ENCODE results near the gene NAGA. TPM values are rescaled to one million over a fixed set of nuclear protein-coding genes. Genes with fewer than 3 reads are reported as not detected.

The NAGA gene
- total and polyA plus RNA-seq, 9 of the 15 experiments (the other 6 are each of a cell fraction or from before 2014, with no cell fraction given) = 6.5 to 20.6 (median 17.4) TPM

DNA sequence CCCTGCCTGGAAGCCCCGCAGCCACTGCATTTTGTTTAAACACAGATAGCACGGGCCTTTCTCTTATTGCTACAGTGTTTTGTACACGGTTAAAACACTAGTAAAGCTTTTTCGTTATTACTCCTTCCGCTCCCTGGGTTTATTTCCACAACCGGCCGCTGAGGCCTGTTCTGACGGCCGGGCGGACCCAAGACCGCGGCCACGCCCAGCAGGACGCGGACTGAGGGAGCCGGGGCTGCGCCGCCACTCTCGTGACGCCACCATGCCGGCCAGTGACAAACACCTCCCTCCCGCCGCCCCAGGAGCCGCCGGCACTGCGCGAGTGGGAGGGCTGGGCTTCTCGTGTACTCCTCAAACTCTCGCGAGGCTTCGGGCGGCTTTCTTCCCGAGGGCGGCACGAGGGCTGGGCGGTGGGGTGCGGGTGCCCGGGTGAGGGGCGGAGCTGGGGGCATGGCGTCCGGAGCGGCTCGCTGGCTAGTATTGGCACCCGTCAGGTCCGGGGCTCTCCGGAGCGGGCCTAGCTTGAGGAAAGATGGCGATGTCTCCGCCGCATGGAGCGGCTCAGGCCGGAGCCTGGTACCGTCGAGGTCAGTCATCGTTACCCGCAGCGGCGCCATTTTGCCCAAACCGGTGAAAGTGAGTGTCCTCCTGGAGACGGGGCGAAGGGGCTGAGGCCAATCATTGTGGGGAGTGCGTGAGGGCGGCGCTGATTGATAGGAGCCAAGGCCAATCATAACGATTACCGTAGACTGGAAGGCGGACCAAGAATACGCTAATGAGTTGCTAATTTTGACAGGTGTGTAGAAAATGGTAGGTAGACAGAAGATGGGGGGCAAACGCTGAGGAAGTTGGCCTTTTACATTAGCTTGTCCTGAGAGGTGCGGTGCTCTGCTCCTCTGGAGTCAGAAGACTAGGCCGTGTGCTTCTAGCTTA lies 9.0 kb upstream of the NAGA start, which contains the start of gene SMDT1 (continued):
- TF ChIP-seq, protein P1, sequence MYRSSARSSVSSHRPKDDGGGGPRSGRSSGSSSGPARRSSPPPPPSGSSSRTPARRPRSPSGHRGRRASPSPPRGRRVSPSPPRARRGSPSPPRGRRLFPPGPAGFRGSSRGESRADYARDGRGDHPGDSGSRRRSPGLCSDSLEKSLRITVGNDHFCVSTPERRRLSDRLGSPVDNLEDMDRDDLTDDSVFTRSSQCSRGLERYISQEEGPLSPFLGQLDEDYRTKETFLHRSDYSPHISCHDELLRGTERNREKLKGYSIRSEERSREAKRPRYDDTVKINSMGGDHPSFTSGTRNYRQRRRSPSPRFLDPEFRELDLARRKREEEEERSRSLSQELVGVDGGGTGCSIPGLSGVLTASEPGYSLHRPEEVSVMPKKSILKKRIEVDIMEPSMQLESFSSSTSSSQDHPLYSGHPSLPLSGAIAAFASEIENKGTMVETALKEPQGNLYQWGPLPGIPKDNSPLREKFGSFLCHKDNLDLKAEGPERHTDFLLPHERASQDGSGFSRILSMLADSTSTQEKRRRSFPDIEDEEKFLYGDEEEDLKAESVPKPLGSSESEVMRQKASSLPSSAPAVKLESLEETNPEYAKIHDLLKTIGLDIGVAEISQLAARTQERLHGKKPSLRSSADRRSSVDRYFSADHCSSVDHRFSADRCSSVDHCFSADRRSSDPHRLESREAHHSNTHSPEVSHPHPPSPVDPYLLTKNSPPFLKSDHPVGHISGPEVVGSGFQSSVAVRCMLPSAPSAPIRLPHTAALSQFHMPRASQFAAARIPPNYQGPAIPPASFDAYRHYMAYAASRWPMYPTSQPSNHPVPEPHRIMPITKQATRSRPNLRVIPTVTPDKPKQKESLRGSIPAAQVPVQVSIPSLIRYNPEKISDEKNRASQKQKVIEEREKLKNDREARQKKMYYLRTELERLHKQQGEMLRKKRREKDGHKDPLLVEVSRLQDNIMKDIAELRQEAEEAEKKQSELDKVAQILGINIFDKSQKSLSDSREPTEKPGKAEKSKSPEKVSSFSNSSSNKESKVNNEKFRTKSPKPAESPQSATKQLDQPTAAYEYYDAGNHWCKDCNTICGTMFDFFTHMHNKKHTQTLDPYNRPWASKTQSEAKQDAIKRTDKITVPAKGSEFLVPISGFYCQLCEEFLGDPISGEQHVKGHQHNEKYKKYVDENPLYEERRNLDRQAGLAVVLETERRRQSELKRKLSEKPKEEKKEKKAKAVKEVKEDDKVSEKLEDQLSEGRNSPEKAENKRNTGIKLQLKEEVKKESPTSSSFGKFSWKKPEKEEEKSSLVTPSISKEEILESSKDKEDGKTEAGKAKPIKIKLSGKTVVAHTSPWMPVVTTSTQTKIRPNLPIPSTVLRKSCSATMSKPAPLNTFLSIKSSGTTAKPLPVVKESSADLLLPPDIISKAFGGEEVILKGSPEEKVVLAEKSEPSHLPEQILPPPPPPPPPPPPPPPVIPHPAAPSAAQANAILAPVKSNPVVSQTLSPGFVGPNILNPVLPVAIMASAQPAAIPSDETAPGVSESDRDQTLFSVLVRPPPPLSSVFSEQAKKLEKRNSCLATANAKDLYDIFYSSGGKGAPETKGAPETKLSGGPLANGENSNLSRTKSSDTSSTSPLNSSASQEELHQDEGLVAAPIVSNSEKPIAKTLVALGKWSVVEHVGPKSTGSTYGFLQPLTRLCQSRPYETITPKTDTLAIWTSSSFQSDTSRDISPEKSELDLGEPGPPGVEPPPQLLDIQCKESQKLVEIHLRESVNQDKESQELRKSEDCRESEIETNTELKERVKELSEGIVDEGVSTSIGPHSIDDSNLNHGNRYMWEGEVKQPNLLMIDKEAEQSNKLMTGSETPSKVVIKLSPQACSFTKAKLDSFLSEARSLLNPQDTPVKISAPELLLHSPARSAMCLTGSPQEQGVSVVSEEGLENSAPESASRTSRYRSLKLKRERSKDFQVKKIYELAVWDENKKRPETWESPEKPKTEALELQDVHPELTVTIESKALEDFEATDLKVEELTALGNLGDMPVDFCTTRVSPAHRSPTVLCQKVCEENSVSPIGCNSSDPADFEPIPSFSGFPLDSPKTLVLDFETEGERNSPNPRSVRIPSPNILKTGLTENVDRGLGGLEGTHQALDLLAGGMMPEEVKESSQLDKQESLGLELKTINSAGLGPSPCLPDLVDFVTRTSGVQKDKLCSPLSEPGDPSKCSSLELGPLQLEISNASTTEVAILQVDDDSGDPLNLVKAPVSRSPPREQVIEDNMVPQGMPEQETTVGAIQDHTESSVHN (IDR thresholded peaks at IDR 0.05; ENCODE audit: borderline replicate concordance in 1 of 2, low read depth in 1 of 2) = no peak
- no peak for TF ChIP-seq IRF2 (CRISPR knock-in tag; IDR thresholded peaks at IDR 0.05)
- no peak for TF ChIP-seq MYBL2 (IDR thresholded peaks at IDR 0.05; ENCODE audit: low read depth)
- TF ChIP-seq MYBL2 (CRISPR knock-in tag; IDR thresholded peaks at IDR 0.05; ENCODE audit: borderline replicate concordance) = no peak
- TF ChIP-seq, protein P2, sequence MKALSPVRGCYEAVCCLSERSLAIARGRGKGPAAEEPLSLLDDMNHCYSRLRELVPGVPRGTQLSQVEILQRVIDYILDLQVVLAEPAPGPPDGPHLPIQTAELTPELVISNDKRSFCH (CRISPR knock-in tag; IDR thresholded peaks at IDR 0.05) = no peak
- TF ChIP-seq, protein P2 (tag; IDR thresholded peaks at IDR 0.05) = peak; percentile 87
- TF ChIP-seq PHF20 (IDR thresholded peaks at IDR 0.05; ENCODE audit: partially characterized antibody) = peak; percentile 31
- peak; percentile 91 for TF ChIP-seq NFRKB (IDR thresholded peaks at IDR 0.05; ENCODE audit: low read depth)
- peak; percentile 74 for TF ChIP-seq SP2 (IDR thresholded peaks at IDR 0.05; ENCODE audit: extremely low read depth, low read depth, low read length, poor library complexity, severe bottlenecking)
- no peak for TF ChIP-seq ZNF253 (CRISPR knock-in tag; conservative IDR thresholded peaks at IDR 0.05)
- TF ChIP-seq, protein P3, sequence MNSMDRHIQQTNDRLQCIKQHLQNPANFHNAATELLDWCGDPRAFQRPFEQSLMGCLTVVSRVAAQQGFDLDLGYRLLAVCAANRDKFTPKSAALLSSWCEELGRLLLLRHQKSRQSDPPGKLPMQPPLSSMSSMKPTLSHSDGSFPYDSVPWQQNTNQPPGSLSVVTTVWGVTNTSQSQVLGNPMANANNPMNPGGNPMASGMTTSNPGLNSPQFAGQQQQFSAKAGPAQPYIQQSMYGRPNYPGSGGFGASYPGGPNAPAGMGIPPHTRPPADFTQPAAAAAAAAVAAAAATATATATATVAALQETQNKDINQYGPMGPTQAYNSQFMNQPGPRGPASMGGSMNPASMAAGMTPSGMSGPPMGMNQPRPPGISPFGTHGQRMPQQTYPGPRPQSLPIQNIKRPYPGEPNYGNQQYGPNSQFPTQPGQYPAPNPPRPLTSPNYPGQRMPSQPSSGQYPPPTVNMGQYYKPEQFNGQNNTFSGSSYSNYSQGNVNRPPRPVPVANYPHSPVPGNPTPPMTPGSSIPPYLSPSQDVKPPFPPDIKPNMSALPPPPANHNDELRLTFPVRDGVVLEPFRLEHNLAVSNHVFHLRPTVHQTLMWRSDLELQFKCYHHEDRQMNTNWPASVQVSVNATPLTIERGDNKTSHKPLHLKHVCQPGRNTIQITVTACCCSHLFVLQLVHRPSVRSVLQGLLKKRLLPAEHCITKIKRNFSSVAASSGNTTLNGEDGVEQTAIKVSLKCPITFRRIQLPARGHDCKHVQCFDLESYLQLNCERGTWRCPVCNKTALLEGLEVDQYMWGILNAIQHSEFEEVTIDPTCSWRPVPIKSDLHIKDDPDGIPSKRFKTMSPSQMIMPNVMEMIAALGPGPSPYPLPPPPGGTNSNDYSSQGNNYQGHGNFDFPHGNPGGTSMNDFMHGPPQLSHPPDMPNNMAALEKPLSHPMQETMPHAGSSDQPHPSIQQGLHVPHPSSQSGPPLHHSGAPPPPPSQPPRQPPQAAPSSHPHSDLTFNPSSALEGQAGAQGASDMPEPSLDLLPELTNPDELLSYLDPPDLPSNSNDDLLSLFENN (IDR thresholded peaks at IDR 0.05; ENCODE audit: low read depth in 2 of 2, low read length in 2 of 2) = peak in 1 of 2 experiments; percentile 27; a peak in 1 of 4 replicates
- TF ChIP-seq, protein P4, sequence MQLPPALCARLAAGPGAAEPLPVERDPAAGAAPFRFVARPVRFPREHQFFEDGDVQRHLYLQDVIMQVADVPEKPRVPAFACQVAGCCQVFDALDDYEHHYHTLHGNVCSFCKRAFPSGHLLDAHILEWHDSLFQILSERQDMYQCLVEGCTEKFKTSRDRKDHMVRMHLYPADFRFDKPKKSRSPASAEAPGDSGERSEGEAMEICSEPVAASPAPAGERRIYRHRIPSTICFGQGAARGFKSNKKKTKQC (CRISPR knock-in tag; IDR thresholded peaks at IDR 0.05) = no peak
- no peak for TF ChIP-seq HDGF (IDR thresholded peaks at IDR 0.05)
- TF ChIP-seq CREM (IDR thresholded peaks at IDR 0.05; ENCODE audit: low read depth) = peak; percentile 91

Measured in K562 (cell line).